NCI-H2196 treated with DMSO at 0.1 percent for 48 hours (cell line): ENCODE measurements around the gene ABI1.

Source experiments
- DNase-seq: peaks from one replicate; lab custom pipeline; 2025; ENCODE audit not compliant: unreplicated experiment; lab: John Stamatoyannopoulos, UW

The ABI1 gene

DNA sequence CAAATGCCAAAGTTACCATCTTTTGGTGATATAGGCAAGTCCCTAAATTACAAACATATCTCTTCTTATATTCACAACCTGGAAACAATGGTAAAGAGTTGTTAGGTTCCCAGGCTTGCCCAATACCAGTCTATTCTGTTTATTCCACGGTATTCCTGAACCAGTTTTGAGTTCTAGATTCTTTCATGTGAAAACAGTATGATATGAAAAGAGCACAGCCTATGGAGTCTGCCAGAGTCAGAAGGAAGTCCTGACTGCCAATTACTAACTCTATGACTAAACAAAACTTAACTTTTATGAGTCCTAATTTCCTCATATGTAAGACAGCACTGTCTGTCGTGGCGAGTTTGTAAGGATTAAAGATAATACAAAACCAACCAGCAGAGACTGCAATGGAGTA is 5.6 kb downstream of the ABI1 start:
- DNase-seq = no peak

DNA sequence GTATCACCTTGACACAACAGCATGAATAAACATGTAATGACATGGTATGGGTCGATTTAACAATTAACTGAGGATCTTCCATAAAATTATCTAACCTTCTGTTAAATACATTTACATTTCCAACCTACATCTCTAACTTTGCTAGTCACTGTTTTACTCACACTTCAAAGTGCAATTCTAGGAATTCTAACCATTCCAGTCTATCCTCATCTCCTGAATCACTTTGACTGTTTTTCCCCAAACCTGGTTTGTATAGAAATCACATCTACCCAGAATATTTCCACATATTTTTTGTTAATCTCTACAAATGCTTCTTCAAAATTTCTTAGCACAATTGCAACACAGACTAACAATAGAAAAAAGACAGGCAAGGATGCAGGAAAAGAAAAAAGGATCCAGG is 6.2 kb downstream of the ABI1 start:
- DNase-seq = no peak

DNA sequence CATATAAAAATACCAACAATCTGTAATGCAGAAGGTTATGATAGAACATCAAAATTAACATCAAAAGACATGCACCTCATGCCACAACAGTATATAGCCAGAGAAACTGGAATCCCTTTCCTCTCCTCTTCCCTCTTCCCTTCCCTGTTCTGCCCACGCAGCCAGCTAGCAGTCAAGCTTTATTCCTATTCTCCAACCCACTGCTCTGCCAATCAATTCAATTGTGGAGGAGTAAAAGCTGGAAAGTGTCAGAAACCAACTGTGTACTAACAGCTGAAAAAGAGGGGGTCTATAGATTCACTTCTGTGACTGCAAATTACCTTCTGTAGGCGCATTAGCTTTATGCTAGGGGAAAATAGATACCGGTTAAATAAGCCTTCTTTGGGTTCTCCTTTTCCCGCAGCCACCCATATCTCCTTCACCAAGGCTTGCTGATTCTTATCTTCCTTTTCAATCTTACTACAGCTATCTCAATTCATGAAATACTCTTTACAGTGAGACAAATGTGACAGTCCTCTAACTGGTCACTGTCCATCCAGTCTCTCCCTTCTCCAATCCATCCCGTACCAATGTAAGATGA is 16.3 kb downstream of the ABI1 start:
- no peak for DNase-seq

DNA sequence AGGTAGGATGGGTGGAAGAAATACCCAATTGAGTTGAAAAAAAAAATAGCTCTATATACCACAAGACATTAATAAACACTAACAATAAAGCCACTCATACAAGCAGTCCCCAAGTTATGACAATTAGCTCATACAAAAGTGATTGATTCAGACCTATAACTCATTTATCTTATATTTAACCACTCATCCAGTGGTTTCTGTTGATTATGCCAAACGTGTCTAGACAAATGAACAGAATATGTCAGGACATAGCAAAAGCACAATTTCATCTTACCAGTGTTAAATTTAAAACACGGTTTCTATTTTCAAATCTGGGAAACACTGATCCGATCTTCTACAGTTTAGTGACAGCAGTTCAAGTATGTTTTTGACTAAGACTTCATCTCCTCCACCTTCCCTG is 17.0 kb downstream of the ABI1 start:
- no peak for DNase-seq

DNA sequence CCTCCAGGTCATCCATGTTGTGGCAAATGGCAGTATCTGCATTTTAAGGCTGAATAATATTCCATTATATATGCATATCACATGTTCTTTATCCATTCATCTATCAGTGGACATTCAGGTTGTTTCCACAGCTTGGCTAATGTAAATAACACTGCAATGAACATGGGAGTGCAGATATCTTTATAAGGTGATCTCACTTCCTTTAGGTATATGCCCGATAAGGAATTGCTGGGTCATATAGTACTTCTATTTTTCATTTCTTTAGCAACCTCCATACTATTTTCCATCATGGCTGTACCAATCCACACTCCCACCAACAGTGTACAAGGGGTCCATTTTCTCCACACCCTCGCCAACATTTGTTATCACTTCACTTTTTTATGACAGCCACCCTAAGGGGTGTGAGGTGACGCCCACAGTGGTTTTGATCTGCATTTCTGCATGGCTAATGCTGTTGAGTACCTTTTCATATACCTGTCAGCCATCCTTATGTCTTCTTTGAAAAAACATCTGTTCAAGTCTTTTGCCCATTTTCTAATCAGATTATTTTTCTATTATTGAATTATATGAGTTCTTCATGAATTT is 18.9 kb downstream of the ABI1 start:
- no peak for DNase-seq

GRCh38 chr10:26840938-26841732 is 19.6 kb downstream of the ABI1 start:
- no peak for DNase-seq

DNA sequence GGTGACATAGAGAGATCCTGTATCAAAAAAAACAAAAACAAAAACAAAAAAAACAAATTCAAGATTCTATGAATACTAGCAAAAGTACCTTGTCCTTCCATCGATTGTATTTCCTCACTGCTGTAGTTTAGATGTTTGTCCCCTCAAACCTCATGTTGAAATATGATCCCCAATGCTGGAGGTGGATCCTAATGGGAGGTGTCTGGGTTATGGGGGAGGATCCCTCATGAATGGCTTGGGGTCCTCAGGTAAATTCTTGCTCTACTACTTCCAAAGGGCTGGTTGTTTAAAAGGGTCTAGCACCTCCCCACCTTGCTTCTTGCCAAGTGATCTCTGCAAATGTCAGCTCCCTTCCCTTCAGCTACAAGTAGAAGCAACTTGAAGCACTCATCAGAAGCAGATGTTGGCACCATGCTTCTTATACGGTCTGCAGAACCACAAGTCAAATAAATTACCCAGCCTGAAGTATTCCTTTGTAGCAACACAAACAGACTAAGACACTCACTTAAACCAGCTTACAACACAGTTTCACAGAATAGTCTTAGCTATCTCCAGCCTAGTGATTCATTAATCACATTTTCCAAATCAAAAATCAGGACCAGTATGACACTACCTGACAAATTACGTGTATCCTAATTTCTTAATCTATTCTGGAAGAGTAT is 20.7 kb downstream of the ABI1 start:
- no peak for DNase-seq

DNA sequence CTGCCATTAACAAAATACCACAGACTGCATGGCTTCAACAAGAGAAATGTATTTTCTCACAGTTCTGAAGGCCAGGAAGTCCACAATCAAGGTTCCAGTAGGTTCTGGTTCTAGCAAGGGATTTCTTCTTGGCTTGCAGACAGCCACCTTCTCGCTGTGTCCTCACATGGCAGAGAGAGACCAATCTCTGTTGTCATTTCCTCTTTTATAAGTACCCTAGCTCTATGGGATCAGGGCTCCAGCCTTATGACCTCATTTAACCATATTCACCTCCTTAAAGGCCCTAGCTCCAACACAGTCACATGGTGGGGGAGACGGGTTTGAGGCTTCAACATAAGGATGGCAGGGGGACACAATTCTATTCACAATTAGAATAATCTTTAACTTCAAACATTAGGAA is 23.6 kb downstream of the ABI1 start:
- DNase-seq = no peak

DNA sequence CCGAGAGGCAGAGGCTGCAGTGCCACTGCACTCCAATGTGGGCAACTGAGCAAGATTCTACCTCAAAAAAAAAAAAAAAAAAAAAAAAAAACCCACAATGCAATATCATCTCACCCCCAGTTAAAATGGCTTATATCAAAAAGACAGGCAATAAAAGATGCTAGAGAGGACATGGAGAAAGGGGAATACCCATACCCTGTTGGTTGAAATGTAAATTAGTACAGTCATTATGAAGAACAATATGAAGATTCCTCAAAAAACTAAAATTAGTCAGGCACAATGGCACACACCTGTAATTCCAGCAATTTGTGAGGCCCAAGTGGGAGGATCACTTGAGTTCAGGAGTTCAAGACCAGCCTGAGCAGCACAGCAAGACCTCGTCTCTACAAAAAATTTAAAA is 25.7 kb downstream of the ABI1 start:
- DNase-seq = no peak

- no peak for DNase-seq
Measured at GRCh38 chr10:26832960-26833359, 27.8 kb downstream of the ABI1 start.

- DNase-seq = no peak
Measured at GRCh38 chr10:26831936-26832335, 28.8 kb downstream of the ABI1 start.

DNA sequence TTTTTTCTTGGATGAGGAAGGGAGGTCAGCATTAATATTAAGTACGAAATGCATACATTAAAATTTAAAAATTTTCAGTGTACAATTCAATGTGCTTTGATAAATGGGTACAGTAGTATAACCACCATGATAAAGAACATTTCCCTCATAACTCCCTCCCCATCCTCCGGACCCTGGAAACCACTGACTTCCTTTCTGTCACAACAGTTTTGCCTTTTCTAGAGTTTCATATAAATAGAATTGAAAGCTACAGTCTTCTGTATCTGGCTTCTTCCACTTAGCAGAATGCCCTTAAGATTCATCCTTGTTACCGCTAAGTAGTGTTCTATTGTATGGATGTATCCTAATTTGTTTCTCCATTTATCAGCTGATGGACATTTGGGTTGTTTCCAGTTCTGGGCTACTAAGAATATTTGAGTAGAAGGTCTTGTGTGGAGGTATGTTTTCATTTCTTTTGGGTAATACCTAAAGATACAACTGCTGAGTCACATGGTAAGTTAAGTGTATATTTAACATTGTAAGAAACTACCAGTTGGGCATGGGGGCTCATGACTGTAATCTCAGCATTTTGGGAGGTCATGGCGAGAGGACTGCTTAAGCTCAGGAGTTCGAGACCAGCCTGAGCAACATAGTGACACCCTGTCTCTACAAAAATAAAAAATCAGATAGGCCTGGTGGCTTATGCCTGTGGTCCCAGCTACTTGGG is 30.8 kb downstream of the ABI1 start:
- DNase-seq = no peak

DNA sequence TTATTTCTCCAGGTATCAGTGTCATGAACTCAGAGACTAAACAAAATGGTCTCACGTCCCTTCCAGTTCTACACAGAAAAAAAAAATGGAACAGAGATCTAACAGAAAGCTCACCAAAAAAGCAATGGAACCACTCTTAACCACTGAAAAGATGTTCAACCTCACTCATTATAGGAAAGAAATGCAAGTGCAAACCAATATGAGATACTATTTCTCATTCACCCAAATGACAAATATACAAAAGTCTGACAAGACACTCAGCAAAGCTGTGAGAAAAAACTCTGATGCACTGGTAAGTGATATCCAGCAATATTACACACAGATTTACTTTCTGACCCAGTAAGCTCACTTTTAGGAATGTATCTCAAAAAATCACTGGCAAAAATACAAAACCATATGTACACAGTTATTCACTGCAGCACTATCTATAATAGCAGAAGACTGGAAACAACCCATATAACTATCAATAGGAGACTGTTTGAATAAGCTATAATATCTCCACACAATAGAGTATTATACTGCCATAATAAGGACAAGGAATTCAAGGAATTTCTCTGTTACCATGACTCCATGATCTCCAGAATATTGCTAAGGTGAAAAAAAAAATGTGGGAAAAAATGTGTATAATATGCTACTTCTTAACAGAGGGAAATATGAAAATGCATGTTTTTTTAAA is 36.6 kb downstream of the ABI1 start:
- no peak for DNase-seq

DNA sequence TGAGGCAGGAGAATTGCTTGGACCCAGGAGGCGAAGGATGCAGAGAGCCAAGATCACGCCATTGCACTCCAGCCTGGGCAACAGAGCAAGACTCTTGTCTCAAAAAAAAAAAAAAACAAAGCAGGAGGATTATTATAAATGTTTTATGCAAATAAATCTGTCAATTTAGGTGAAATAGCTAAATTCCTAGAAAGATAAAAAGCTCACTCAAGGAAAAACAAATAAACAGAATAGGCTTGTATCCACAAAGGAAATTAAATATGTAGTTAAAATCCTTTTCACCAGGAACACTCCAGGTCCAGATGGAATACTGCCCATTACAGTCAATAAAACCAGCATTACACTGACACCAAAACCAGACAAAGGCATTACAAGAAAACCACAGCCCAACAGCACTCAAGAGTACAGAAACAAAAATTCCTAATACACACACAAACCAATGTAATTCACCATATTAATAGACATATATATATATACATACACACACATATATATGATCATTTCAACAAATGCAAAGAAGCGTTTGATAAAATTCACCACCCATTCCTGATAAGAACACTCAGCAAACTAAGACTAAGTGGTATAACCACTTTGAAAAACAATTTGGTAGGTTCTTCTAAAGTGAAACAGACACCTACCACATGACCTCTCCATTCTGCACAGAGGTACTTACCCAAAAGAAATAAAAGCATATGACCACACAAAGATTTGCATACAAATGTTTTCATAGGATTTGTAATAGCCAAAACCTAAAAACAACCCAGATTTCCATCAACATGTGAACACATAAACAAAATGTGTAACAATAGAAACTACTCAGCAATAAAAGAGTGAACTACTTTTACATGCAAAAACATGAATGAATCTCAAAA is 38.8 kb downstream of the ABI1 start:
- no peak for DNase-seq

DNA sequence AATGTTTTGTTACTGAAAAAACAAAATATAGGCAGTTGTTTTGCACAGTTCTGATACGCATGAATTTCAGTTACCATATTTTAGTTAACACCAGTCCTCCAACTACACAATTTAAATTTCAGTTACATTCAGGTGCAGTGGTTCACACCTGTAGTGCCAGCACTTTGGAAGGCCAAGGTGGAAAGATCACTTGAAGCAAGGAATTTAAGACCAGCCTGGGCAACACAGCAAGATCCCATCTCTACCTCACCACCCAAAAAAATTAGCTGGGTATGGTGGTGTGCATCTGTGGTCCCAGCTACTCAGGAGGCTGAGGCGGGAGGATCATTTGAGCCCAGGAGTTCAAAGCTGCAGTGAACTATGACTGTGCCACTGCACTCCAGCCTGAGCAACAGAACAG is 45.3 kb downstream of the ABI1 start:
- no peak for DNase-seq

- no peak for DNase-seq
Measured at GRCh38 chr10:26810435-26811026, 50.2 kb downstream of the ABI1 start.

DNA sequence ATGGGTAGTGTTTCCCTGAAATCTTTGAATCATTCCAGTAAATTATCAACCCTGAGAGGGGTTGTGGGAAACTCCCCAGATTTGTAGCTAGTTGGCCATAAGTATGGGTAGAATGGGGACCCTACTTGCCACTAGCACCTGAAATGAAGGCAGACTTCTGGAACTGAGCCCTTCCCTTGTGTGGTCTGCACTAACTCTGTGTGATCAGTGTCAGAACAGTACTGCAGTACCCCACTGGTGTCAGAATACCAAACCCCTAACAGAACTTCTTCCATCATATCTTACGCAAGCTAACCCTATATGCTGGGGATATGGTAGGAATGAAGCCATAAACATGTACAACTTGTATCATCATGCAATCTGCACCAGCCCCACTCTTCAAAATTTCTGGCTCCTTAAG is 50.8 kb downstream of the ABI1 start:
- DNase-seq = no peak

DNA sequence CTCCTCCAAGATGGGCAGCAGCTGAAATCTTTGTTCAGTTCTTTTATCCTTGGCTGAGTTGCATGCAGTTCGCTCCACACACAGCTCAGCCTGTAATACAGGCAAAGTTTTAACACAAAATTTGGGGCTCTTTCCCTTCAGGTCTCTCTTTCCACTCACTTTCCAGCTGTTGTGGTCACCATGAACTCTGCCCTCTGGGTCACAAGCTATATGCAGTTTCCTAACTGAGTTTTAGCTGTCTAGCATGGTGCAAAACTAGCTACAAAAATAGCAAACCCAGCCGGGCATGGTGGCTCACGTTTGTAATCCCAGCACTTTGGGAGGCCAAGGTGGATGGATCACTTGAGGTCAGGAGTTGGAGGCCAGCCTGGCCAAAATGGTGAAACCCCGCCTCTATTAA is 53.2 kb downstream of the ABI1 start:
- no peak for DNase-seq

DNA sequence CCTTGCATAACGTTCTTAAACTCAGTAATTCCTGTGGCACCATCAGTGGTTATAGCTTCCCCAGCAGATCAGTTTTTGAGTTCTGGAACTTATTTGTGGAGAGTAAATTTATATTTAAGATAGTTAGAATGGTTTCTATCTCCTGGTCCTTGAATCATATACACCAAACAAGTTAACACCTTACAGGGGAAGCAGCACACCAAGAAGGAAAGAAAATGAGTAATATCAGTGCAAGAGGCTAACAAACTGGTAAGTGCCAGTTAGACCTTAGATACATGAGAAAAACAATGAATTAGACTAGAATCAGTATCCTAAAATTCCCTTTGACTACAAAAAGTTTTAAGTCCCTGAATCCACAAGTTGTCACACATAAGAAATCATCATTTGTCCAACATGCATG is 54.2 kb downstream of the ABI1 start:
- DNase-seq = no peak
